Measurements from ENCODE around the gene DMRTB1. TPM values are rescaled to one million over a fixed set of nuclear protein-coding genes. Genes with fewer than 3 reads are reported as not detected.

The DMRTB1 gene
- total RNA-seq, 1 experiment from 2014 or later: not detected

GRCh38 chr1:53454019-53454418, 5.2 kb upstream of the DMRTB1 start:
- POLR2A ChIA-PET: no interaction called here
- TF ChIP-seq TCF7L2 (IDR thresholded peaks at IDR 0.05; ENCODE audit: low read depth, low read length): no peak
- TF ChIP-seq REST (IDR thresholded peaks at IDR 0.05; ENCODE audit: insufficient read depth in 1 of 2, low read depth in 2 of 2, low read length in 1 of 2): no peak
- TF ChIP-seq CTCF (IDR thresholded peaks at IDR 0.05): no peak
- TF ChIP-seq POLR2AphosphoS5 (IDR thresholded peaks at IDR 0.05; ENCODE audit: low read depth, low read length): no peak
- no peak for TF ChIP-seq SIN3A (IDR thresholded peaks at IDR 0.05; ENCODE audit: borderline replicate concordance, insufficient read depth, low read depth, low read length)
- Histone ChIP-seq H3K4me1 (ENCODE audit: control insufficient read depth, insufficient read depth, low read length) (no peaks in the 10 kb centered on the region), H3K27ac (ENCODE audit: low read length) (no peak overlapping the region), H3K27me3 (ENCODE audit: control insufficient read depth, insufficient read depth, low read length) (no peaks in the 10 kb centered on the region; the same call in none of the 2 replicates), H3K4me3 (ENCODE audit: low read depth in 2 of 2, low read length in 2 of 2) (no peak overlapping the region), H3K36me3 (ENCODE audit: control insufficient read depth, insufficient read depth, low read length) (no peaks in the 10 kb centered on the region), H3K9me3 (ENCODE audit: control insufficient read depth, insufficient read depth, low read depth, low read length) (no peaks in the 10 kb centered on the region)
- intact Hi-C loops (cut with micrococcal nuclease; ENCODE audit: unreplicated experiment) (no loop called here), in situ Hi-C loops (cut with HindIII; ENCODE audit: low pct_unique_long_range_greater_than_20kb, low sequenced_read_pairs) (no loop called here)
- BruUV-seq (replicated peaks): no TSS peak
- ATAC-seq: no peak
- CTCF ChIA-PET: no interaction called here
- no peak for DNase-seq (ENCODE audit: low read depth, low spot score)

GRCh38 chr1:53455364-53455991, 3.7 kb upstream of the DMRTB1 start:
- TF ChIP-seq CTCF (IDR thresholded peaks at IDR 0.05) (no peak), TCF7L2 (IDR thresholded peaks at IDR 0.05; ENCODE audit: low read depth, low read length) (no peak), SIN3A (IDR thresholded peaks at IDR 0.05; ENCODE audit: borderline replicate concordance, insufficient read depth, low read depth, low read length) (no peak), REST (IDR thresholded peaks at IDR 0.05; ENCODE audit: insufficient read depth in 1 of 2, low read depth in 2 of 2, low read length in 1 of 2) (no peak), POLR2AphosphoS5 (IDR thresholded peaks at IDR 0.05; ENCODE audit: low read depth, low read length) (no peak)
- Histone ChIP-seq H3K4me3 (ENCODE audit: low read depth in 2 of 2, low read length in 2 of 2) (no peak overlapping the region), H3K36me3 (ENCODE audit: control insufficient read depth, insufficient read depth, low read length) (no peaks in the 10 kb centered on the region), H3K4me1 (ENCODE audit: control insufficient read depth, insufficient read depth, low read length) (no peaks in the 10 kb centered on the region), H3K27ac (ENCODE audit: low read length) (no peak overlapping the region), H3K9me3 (ENCODE audit: control insufficient read depth, insufficient read depth, low read depth, low read length) (no peaks in the 10 kb centered on the region), H3K27me3 (ENCODE audit: control insufficient read depth, insufficient read depth, low read length) (no peaks in the 10 kb centered on the region; the same call in none of the 2 replicates)
- ATAC-seq: no peak
- CTCF ChIA-PET: no interaction called here
- intact Hi-C loops (cut with micrococcal nuclease; ENCODE audit: unreplicated experiment): no loop called here
- in situ Hi-C loops (cut with HindIII; ENCODE audit: low pct_unique_long_range_greater_than_20kb, low sequenced_read_pairs): no loop called here
- POLR2A ChIA-PET: no interaction called here
- BruUV-seq (replicated peaks): no TSS peak
- DNase-seq (ENCODE audit: low read depth, low spot score): no peak
